CMK (cell line): ENCODE measurements around the gene IQUB.
"Not testable (repeated sequence)": the region's sequence is repeated elsewhere in the genome, so short reads cannot be mapped to it uniquely, and the experiment has no call there.

Experiments used
- DNase-seq: peaks from one replicate; pipeline ENCODE4 v3.0.0-alpha.2; 2010; ENCODE audit warnings: low read depth

Gene IQUB

GRCh38 chr7:123492485-123492884, 41.9 kb downstream of the IQUB start:
- no peak for DNase-seq

- DNase-seq: no peak
Observed at GRCh38 chr7:123485721-123486120, 48.7 kb downstream of the IQUB start.

GRCh38 chr7:123485187-123485586, 49.2 kb downstream of the IQUB start:
- DNase-seq: no peak

GRCh38 chr7:123484199-123484598, 50.2 kb downstream of the IQUB start:
- DNase-seq: no peak

- no peak for DNase-seq
Observed at GRCh38 chr7:123480107-123480506, 54.3 kb downstream of the IQUB start.

GRCh38 chr7:123478056-123478455, 56.3 kb downstream of the IQUB start:
- DNase-seq: not testable (repeated sequence)

GRCh38 chr7:123472750-123473445, 61.5 kb downstream of the IQUB start:
- DNase-seq: no peak

- no peak for DNase-seq
Observed at GRCh38 chr7:123472327-123472726, 62.1 kb downstream of the IQUB start.

- DNase-seq: no peak
Observed at GRCh38 chr7:123468303-123468702, 66.1 kb downstream of the IQUB start.

GRCh38 chr7:123463890-123464289, 70.5 kb downstream of the IQUB start:
- DNase-seq: no peak

GRCh38 chr7:123460616-123461015, 73.8 kb downstream of the IQUB start:
- no peak for DNase-seq

- no peak for DNase-seq
Observed at GRCh38 chr7:123455965-123456470, 78.4 kb downstream of the IQUB start.

- no peak for DNase-seq
Observed at GRCh38 chr7:123440101-123440548, 94.3 kb downstream of the IQUB start.

- DNase-seq: no peak
Observed at GRCh38 chr7:123439191-123439590, 95.2 kb downstream of the IQUB start.

GRCh38 chr7:123437447-123437995, 96.9 kb downstream of the IQUB start:
- no peak for DNase-seq

- DNase-seq: no peak
Observed at GRCh38 chr7:123435080-123435700, 99.2 kb downstream of the IQUB start.

- no peak for DNase-seq
Observed at GRCh38 chr7:123433665-123434064, 100.7 kb downstream of the IQUB start.

- no peak for DNase-seq
Observed at GRCh38 chr7:123432601-123433000, 101.8 kb downstream of the IQUB start.

GRCh38 chr7:123431075-123431614, 103.2 kb downstream of the IQUB start:
- no peak for DNase-seq

GRCh38 chr7:123425246-123425645, 109.1 kb downstream of the IQUB start:
- no peak for DNase-seq

GRCh38 chr7:123424463-123424862, 109.9 kb downstream of the IQUB start:
- DNase-seq: no peak

- DNase-seq: no peak
Observed at GRCh38 chr7:123423622-123424021, 110.8 kb downstream of the IQUB start.

GRCh38 chr7:123417580-123417979, 116.8 kb downstream of the IQUB start:
- DNase-seq: no peak
